Breast epithelium (tissue), 4 donors: ENCODE data around the gene ARHGEF28. TPM values are rescaled to one million over a fixed set of nuclear protein-coding genes. Genes with fewer than 3 reads are reported as not detected.

Experiments used
- DNase-seq, 2 donors: peaks; one replicate each; pipeline ENCODE4 v3.0.0-alpha.2; 2019; ENCODE audit warnings: low spot score in 2 of 2
- H3K27ac ChIP-seq, 2 donors: fragments of 200-600 bp; sonication (generic) in 1 of 2; one replicate each; pipeline ENCODE4 v1.5.1; 2016 to 2019; ENCODE audit warnings: mild to moderate bottlenecking in 1 of 2
- H3K27me3 ChIP-seq, 2 donors: fragments of 200-600 bp; sonication (generic) in 1 of 2; one replicate each; pipeline versions ENCODE4 v1.5.1 to v1.6.0; 2017 to 2019; ENCODE audit warnings: control low read depth in 1 of 2, mild to moderate bottlenecking in 1 of 2
- H3K36me3 ChIP-seq: fragments of 200-600 bp; one replicate; pipeline ENCODE4 v1.5.1; 2019
- H3K4me1 ChIP-seq, 2 donors: fragments of 200-600 bp; sonication (generic); one replicate each; pipeline ENCODE4 v1.5.1; 2016 to 2019; ENCODE audit warnings: control low read depth in 1 of 2
- H3K4me3 ChIP-seq, 3 donors: fragments of 200-600 bp; sonication (generic); 1 replicate in 2 of 3; 2 replicates in 1 of 3; pipeline ENCODE4 v1.5.1; 2016 to 2019; ENCODE audit warnings: mild to moderate bottlenecking in 3 of 3, moderate library complexity in 2 of 3
- H3K9me3 ChIP-seq, 2 donors: fragments of 200-600 bp; sonication (generic) in 1 of 2; one replicate each; pipeline ENCODE4 v1.5.1; 2016 to 2019; ENCODE audit warnings: control low read depth in 1 of 2
- CTCF ChIP-seq, 3 donors: fragments of 450-650 bp; IDR thresholded peaks; one replicate each; pipeline ENCODE4 v1.5.1; 2016 to 2017; ENCODE audit warnings: antibody characterized with exemption in 3 of 3, mild to moderate bottlenecking in 3 of 3, moderate library complexity in 3 of 3
- POLR2A ChIP-seq: fragments of 450-650 bp; IDR thresholded peaks from one replicate; pipeline ENCODE4 v1.6.1; 2016; ENCODE audit warnings: antibody characterized with exemption, mild to moderate bottlenecking, moderate library complexity
- POLR2AphosphoS5 ChIP-seq, 3 donors: sonication (generic); formaldehyde crosslinking; IDR thresholded peaks; one replicate each; pipeline ENCODE4 v1.6.1; 2017; ENCODE audit warnings: antibody characterized with exemption in 3 of 3
- intact Hi-C: fragments of 100-400 bp; cut with DNase I; formaldehyde crosslinking; loops from one replicate; pipeline ENCODE4 v1.15.1; 2023; ENCODE audit warnings: low total_unique reads
- total RNA-seq, 3 donors: library from RNA; depleted of rRNA; stranded (reverse); fragments of >200 nt; gene quantifications; one replicate each; pipeline ENCODE4 v1.1.0, GENCODE V29; 2016

The ARHGEF28 gene
- total RNA-seq, 3 donors from 2014 or later = 11.4 to 65.4 (median 31.5) TPM

DNA sequence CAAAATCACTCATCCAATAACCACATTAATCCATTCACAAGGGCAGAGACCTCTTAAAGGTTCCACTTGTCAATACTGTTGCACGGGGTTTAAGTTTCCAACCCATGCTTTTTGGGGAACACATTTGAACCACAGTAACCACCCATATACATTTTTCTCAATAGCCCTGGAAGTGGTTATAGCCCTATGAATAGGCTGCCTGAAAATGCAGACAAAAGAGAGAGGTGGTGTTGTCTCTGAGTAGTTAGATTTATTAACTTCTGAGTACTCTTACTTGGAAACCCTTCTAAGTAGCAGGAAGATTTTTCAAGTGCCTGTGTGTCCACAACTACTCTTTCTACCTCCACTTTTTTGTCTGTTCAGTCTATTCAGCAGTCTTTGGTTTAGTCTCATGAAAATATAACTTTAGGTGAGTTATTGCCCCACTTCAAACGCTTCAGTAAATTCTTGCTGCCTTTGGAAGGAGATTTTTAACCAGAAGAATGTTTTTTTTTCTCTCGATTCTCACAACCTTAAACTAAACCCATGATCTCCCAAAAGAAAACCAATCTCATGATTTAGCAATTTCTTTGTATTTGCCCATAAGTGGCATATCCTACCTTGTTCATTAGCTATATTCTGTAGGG is 42.6 kb downstream of the ARHGEF28 start:
- no peak for DNase-seq
- intact Hi-C loops = loop anchor here (5.0 kb wide), 1 partner anchor 949 kb away; no protein-coding TSS in a partner anchor
- Histone ChIP-seq H3K27me3 (no peaks in the 10 kb centered on the region), H3K4me1 (no peaks in the 10 kb centered on the region), H3K27ac (no peak overlapping the region), H3K9me3 (no peaks in the 10 kb centered on the region), H3K36me3 (no peaks in the 10 kb centered on the region), H3K4me3 (no peak overlapping the region)
- TF ChIP-seq POLR2AphosphoS5 (IDR thresholded peaks at IDR 0.05) (no peak), POLR2A (no peak), CTCF (IDR thresholded peaks at IDR 0.05) (no peak)

DNA sequence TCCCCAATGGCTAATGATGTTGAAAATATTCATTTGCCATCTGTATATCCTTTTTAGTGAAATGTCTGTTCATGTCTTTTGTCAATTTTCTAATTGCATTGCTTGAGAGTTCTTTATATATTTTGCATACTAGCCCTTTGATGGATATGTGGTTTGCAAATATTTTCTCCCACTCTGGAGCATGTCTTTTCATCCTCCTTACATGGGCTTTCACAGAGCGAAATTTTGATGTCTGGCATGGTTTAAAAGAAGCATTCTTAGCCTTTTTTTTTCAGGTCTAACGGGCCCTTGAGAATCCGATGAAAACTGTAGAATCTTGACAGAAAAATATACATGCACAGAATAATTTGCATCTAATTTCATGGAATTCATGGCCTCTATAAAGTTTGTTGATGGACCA is 44.7 kb downstream of the ARHGEF28 start:
- Histone ChIP-seq H3K4me1 (no peaks in the 10 kb centered on the region), H3K9me3 (no peaks in the 10 kb centered on the region), H3K36me3 (no peaks in the 10 kb centered on the region), H3K27ac (no peak overlapping the region), H3K4me3 (no peak overlapping the region), H3K27me3 (no peaks in the 10 kb centered on the region)
- intact Hi-C loops = no loop called here
- no peak for DNase-seq
- TF ChIP-seq POLR2AphosphoS5 (IDR thresholded peaks at IDR 0.05) = no peak
- TF ChIP-seq POLR2A = no peak
- TF ChIP-seq CTCF (IDR thresholded peaks at IDR 0.05) = no peak

GRCh38 chr5:73672132-73672531 is 46.1 kb downstream of the ARHGEF28 start:
- H3K27me3 ChIP-seq = no peaks in the 10 kb centered on the region
- no peaks in the 10 kb centered on the region for H3K9me3 ChIP-seq
- TF ChIP-seq CTCF (IDR thresholded peaks at IDR 0.05) = no peak
- no peak for TF ChIP-seq POLR2A
- no peak for TF ChIP-seq POLR2AphosphoS5 (IDR thresholded peaks at IDR 0.05)
- no peaks in the 10 kb centered on the region for H3K4me1 ChIP-seq
- no peak overlapping the region for H3K27ac ChIP-seq
- H3K36me3 ChIP-seq = no peaks in the 10 kb centered on the region
- intact Hi-C loops = no loop called here
- DNase-seq = no peak
- no peak overlapping the region for H3K4me3 ChIP-seq

- H3K36me3 ChIP-seq = no peaks in the 10 kb centered on the region
- H3K9me3 ChIP-seq = no peaks in the 10 kb centered on the region
- H3K4me3 ChIP-seq = no peak overlapping the region
- H3K27me3 ChIP-seq = no peaks in the 10 kb centered on the region
- TF ChIP-seq CTCF (IDR thresholded peaks at IDR 0.05) (no peak), POLR2A (no peak), POLR2AphosphoS5 (IDR thresholded peaks at IDR 0.05) (no peak)
- H3K27ac ChIP-seq = no peak overlapping the region
- no peak for DNase-seq
- no peaks in the 10 kb centered on the region for H3K4me1 ChIP-seq
- intact Hi-C loops = no loop called here
Measured at GRCh38 chr5:73673161-73673591, 47.2 kb downstream of the ARHGEF28 start.

- intact Hi-C loops = no loop called here
- Histone ChIP-seq H3K27me3 (no peaks in the 10 kb centered on the region), H3K9me3 (no peaks in the 10 kb centered on the region), H3K4me1 (no peaks in the 10 kb centered on the region), H3K4me3 (no peak overlapping the region), H3K36me3 (no peaks in the 10 kb centered on the region), H3K27ac (no peak overlapping the region)
- no peak for DNase-seq
- TF ChIP-seq POLR2AphosphoS5 (IDR thresholded peaks at IDR 0.05) (no peak), POLR2A (no peak), CTCF (IDR thresholded peaks at IDR 0.05) (no peak)
Measured at GRCh38 chr5:73674669-73675004, 48.6 kb downstream of the ARHGEF28 start.
